SW 1271 (cell line): ENCODE results near the gene AKR1A1.
"Not testable (repeated sequence)": the region's sequence is repeated elsewhere in the genome, so short reads cannot be mapped to it uniquely, and the experiment has no call there.

ENCODE experiments used
- DNase-seq, 2 experiments: peaks; one replicate each; lab custom pipeline; 2025; lab: John Stamatoyannopoulos, UW

The AKR1A1 gene

GRCh38 chr1:45523516-45523915 is 27.1 kb upstream of the AKR1A1 start:
- not testable (repeated sequence) for DNase-seq

GRCh38 chr1:45523975-45524374 is 26.7 kb upstream of the AKR1A1 start:
- not testable (repeated sequence) for DNase-seq

- no peak for DNase-seq
These were observed 24.4 kb upstream of the AKR1A1 start for GRCh38 chr1:45526135-45526644.

GRCh38 chr1:45530632-45531135 is 19.9 kb upstream of the AKR1A1 start:
- DNase-seq, result no peak

DNA sequence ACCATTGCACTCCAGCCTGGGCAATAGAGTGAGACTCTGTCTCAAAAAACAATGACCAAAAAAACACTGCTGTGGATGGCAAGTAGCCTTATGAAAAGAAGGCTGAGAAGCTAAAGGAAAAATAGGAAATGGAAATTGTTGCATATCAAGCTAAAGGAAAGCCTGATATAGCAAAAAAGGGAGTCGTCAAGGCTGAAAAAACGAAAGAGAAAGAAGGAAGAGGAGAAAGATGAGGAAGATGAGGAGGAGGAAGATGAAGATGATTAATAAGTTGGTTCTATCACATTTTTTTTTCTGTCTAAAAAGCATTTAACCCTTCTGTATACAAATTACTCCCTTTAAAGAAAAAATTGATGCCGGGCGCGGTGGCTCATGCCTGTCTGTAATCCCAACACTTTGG is 18.8 kb upstream of the AKR1A1 start:
- DNase-seq, result no peak

DNA sequence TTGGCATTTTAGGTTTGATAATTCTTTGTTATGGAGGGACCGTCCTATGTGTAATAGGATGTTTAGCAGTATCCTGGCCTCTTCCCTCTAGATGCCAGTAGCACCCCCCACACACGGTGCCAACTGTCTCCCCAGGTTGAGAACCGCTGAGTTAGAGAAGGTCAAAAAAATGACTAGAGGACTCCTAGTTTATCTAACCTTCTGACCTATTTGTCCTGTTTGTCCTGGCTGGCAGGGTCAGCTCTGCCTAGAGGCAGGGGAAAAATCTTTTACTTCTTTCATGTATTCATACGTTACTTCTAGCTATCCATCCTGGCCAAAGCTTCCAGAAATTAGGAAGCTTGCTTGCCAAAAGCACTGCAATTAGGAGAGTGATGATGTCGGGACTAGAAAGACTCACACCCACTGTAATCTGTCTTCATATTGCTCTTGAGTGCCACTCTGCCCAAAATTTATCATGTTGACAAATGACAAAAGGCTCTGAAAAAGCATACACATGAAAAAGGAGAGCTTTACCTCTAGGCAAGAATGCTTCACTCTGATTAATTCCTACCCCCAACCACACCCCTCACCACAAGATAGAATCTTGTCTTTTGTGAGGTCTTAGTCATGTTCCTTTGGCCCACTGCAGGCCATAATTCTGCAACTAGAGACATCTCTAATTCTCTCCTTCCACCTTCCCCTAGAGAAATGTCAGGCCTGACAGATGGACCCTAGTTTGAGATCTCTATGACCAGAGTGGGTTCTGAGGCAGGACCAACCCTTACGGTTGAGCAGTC is 14.4 kb upstream of the AKR1A1 start:
- DNase-seq, result no peak

GRCh38 chr1:45536886-45537285 is 13.7 kb upstream of the AKR1A1 start:
- DNase-seq, result no peak

DNA sequence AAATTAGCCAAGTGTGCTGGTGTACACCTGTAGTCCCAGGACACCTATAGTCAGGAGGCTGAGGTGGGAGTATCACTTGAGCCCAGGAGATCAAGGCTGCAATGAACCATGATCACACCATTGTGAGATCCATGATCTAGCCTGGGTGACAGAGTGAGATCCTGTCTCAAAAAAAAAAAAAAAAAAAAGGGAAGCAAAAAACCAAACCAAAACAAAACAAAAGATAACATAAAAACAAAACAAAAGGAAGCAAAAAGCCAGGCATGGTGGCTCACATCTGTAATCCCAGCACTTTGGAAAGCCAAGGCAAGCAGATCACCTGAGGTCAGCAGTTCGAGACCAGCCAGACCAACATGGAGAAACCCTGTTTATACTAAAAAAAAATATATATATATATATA is 9.4 kb upstream of the AKR1A1 start:
- DNase-seq, result no peak

DNA sequence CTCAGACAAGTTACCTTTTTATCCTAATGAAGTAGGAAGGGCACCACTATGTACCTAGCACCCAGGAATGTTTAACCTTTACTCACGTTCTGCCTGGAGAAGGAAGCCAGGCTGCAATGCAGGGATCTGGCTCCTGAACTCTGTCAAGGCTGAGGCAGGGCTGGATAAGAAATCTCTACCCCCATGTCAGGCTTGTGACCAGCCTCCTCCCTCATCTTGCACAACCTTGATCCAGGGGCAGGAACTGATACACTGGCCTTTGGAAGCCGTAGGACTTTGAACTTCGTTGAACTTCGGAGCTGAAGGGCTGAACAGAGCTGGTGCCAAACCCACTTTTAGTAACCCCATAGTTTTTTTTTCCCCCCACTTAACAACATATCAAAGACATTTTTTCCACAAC is 8.0 kb upstream of the AKR1A1 start:
- no peak for DNase-seq

DNA sequence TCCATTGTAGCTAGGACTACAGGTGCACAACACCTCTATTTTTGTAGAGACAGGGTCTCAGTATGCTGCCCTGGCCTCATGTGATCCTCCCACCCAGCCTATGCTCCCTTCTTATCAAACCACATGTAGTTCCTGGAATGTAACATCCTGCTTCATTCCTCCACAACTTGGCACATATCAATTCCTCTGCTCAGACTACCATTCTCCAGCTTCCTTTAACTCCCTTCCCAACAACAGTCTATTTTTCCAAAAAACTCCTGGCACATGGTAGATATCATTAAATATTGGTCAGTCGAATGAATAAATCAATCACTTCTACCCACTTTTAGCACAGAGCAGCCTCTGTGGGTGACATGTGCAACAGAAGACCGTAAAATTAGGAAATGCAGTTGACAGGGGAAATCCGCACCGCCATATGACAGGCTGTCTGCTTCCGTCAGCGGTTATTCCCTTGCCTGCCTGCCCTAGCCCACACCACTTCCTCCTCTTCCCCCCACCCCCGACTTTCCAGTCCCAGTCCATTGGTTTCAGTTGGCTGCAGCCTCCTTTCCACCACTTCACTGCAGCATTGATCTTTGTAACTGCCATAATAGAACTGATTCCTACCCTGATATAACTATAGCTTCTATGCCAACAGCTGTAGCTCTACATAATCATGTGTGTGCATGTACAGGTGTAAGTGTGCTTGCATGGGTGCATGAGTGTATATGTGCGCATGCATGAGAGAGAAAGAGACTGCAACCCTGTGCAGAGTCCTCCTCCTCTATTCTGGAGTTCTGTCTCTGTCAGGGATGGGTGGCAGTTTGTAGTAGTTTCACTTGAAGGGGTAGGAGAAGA is 6.8 kb upstream of the AKR1A1 start:
- DNase-seq, result no peak

DNA sequence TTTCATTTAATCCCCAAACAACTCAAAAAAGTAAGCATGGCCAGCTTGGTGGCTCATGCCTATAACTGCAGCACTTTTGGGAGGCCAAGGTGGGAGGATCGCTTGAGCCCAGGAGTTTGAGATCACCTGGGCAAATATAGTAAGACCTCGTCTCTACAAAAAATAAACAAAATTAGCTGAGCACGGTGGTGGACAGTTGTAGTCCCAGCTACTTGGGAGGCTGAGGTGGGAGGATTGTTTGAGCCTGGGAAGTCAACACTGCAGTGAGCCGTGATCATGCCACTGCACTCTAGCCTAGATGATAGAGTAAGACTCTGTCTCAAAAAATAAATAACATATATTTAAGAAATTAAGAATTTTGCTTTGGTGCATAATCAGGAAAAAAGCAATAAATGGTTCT is 6.1 kb upstream of the AKR1A1 start:
- no peak for DNase-seq

GRCh38 chr1:45545019-45545493 is 5.6 kb upstream of the AKR1A1 start:
- no peak for DNase-seq

DNA sequence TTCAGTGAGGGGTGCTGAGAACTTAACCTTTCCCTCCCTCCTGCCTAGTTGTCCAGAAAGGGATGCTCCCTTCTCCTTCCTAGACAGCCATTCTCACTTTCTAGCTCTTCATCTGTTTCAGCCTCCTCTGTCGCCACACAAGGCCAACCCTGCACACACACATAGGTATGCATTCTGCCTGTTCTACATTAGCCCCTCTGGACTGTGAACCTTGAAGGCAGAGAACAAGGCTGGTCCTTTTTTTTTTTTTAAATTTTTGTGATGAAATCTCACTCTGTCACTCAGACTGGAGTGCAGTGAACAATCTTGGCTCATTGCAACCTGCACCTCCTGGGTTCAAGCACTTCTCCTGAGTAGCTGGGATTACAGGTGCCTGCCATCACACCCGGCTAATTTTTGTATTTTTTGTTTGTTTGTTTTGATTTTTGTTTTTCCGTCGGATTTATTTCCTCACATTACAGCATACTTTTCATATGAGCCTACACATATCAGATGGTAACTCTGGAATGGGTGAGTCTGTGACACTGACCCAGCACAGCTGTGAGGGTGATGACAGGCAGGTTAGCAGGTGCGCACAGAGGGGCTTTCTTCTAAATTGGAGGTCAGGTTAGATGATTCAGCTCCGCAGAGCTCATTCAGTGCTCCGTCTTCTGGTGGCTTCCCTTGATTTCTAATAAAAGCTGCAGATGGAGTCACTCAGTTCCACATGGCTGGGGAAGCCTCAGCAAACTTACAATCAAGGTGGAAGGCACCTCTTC is 4.9 kb upstream of the AKR1A1 start:
- no peak for DNase-seq

DNA sequence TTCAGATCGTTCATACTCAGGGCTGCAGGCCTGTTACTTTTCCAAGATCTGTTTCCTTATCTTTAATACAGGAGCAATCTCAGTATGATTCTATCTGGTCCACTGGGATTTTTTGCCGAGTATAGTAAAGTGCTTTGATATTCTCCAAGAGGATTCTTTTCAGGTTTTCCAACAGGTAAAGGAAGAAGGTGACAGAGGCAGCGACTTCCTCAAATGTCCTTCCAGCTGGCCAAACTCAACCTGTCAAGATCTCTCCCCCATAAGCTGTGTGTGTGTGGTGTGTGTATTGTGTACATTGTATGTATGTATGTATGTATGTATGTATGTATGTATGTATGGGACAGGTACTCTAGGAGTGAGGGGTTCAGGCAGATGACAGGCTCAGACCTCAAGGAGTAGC is 1.1 kb downstream of the AKR1A1 start:
- no peak for DNase-seq

- DNase-seq, result no peak
These were observed 1.7 kb downstream of the AKR1A1 start for GRCh38 chr1:45552331-45552730.

DNA sequence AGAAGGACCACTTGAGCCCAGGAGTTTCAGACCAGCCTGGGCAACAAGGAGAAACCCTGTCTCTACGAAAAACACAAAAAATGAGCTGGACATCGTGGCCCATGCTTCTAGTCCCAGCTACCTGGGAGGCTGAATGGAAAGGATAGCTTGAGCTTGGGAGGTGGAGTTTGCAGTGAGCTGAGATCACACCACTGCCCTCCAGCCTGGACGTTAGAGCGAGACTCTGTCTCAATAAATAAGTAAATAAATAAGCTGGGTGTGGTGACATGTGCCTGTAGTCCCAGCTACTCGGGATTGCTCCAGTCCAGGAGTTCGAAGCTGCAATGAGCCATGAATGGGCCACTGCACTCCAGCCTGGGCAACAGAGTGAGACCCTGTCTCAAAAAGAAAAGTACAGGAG is 3.6 kb downstream of the AKR1A1 start:
- no peak for DNase-seq

- no peak for DNase-seq
These were observed 6.9 kb downstream of the AKR1A1 start for GRCh38 chr1:45557422-45557944.

DNA sequence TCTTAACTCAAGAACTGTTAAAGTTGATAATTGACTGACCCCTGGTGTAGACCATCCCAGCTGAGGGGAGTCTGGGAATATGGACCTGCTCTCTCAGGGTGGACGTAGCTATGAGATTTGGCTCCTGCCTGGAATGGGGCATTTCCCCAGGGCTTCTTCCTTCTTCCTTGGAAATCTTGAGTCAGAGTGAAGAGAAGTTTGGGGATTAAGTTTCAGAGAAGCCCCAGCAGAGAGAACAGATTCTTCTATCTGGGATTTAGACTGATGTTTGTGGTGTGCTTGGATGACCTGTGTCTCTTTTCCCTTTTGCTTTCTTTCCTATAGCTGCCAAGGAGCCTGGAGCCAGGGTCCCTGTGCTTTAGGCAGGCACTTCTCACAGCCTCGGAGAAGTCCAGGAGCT is 13.2 kb downstream of the AKR1A1 start:
- DNase-seq, result no peak

DNA sequence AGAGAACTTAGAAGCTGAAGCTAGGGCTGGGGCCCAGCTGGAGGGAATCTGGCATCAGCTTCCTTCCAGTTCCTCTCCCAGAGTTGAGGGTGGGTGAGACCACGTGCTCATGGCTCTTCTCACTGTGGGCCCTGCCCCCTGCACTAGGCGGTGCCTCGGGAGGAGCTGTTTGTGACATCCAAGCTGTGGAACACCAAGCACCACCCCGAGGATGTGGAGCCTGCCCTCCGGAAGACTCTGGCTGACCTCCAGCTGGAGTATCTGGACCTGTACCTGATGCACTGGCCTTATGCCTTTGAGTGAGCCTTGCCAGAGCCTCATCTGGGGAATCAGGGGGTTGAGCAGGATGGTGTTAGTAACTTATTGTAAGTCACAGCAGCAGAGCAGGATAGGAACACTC is 16.1 kb downstream of the AKR1A1 start:
- DNase-seq, result no peak

GRCh38 chr1:45567911-45568310 is 17.3 kb downstream of the AKR1A1 start:
- DNase-seq, result no peak

- no peak for DNase-seq
These were observed 17.8 kb downstream of the AKR1A1 start for GRCh38 chr1:45568421-45568820.

GRCh38 chr1:45569571-45569961 is 18.9 kb downstream of the AKR1A1 start:
- no peak for DNase-seq
